GM18909 (cell line): ENCODE measurements around the gene SUPT7L.
"Not testable (repeated sequence)": the region's sequence is repeated elsewhere in the genome, so short reads cannot be mapped to it uniquely, and the experiment has no call there.

Experiments
- ATAC-seq: cut with Tn5 transposase; IDR thresholded peaks from one replicate; pipeline ENCODE4 v1.9.1; 2021; ENCODE audit warnings: mild to moderate bottlenecking; ENCODE audit not compliant: unreplicated experiment, poor library complexity

SUPT7L gene

GRCh38 chr2:27640722-27641245, 22.6 kb downstream of the SUPT7L start:
- ATAC-seq, result no peak

- no peak for ATAC-seq
These were observed 24.7 kb downstream of the SUPT7L start for GRCh38 chr2:27638709-27639108.

GRCh38 chr2:27638037-27638637, 25.3 kb downstream of the SUPT7L start:
- no peak for ATAC-seq

GRCh38 chr2:27636766-27637165, 26.6 kb downstream of the SUPT7L start:
- ATAC-seq, result no peak

- ATAC-seq, result no peak
These were observed 29.1 kb downstream of the SUPT7L start for GRCh38 chr2:27634291-27634690.

GRCh38 chr2:27630257-27630656, 33.2 kb downstream of the SUPT7L start:
- ATAC-seq, result not testable (repeated sequence)

GRCh38 chr2:27628767-27629709, 34.4 kb downstream of the SUPT7L start, which contains the start of the genes CCDC121 and GPN1:
CCDC121 (minus strand) TSS chr2:27629012; CDS start chr2:27627799, 1,213 bp downstream.
GPN1 (plus strand) TSS chr2:27629050; CDS start chr2:27629059, 9 bp downstream.
- ATAC-seq, result peak; percentile 97

- peak; percentile 21 for ATAC-seq
These were observed 35.2 kb downstream of the SUPT7L start for GRCh38 chr2:27627963-27628766.

GRCh38 chr2:27626921-27627320, 36.5 kb downstream of the SUPT7L start:
- not testable (repeated sequence) for ATAC-seq

GRCh38 chr2:27626323-27626722, 37.1 kb downstream of the SUPT7L start:
- not testable (repeated sequence) for ATAC-seq

GRCh38 chr2:27624943-27625342, 38.5 kb downstream of the SUPT7L start:
- ATAC-seq, result no peak

- ATAC-seq, result no peak
These were observed 40.5 kb downstream of the SUPT7L start for GRCh38 chr2:27622921-27623384.

GRCh38 chr2:27621524-27621923, 41.9 kb downstream of the SUPT7L start:
- no peak for ATAC-seq

GRCh38 chr2:27615316-27615715, 48.1 kb downstream of the SUPT7L start:
- no peak for ATAC-seq

GRCh38 chr2:27613985-27614384, 49.4 kb downstream of the SUPT7L start:
- ATAC-seq, result no peak

- no peak for ATAC-seq
These were observed 56.8 kb downstream of the SUPT7L start for GRCh38 chr2:27606611-27607010.
